ENCODE measurements around the gene SASH3.

Gene SASH3

GRCh38 chrX:129800186-129800585 is 20.4 kb downstream of the SASH3 start:
- Mint-ChIP-seq H3K27ac (no peak overlapping the region), H3K36me3 (ENCODE audit: low read depth) (peaks cover 13% of the 10 kb centered on the region), H3K4me1 (peaks cover 34% of the 10 kb centered on the region), H3K27me3 (no peaks in the 10 kb centered on the region), H3K9me3 (no peaks in the 10 kb centered on the region), H3K4me3 (no peak overlapping the region)
- DNase-seq (no peak), ATAC-seq (no peak)

GRCh38 chrX:129802863-129803262 is 23.1 kb downstream of the SASH3 start:
- H3K36me3 Mint-ChIP-seq (ENCODE audit: low read depth) = peaks cover 15% of the 10 kb centered on the region
- DNase-seq (no peak), ATAC-seq (no peak)
- H3K9me3 Mint-ChIP-seq = no peaks in the 10 kb centered on the region
- H3K27me3 Mint-ChIP-seq = no peaks in the 10 kb centered on the region
- H3K4me3 Mint-ChIP-seq = no peak overlapping the region
- no peak overlapping the region for H3K27ac Mint-ChIP-seq
- peaks cover 29% of the 10 kb centered on the region for H3K4me1 Mint-ChIP-seq

- peaks cover 15% of the 10 kb centered on the region for H3K36me3 Mint-ChIP-seq (ENCODE audit: low read depth)
- no peaks in the 10 kb centered on the region for H3K27me3 Mint-ChIP-seq
- DNase-seq (no peak), ATAC-seq (no peak)
- peaks cover 26% of the 10 kb centered on the region for H3K4me1 Mint-ChIP-seq
- H3K4me3 Mint-ChIP-seq = no peak overlapping the region
- no peak overlapping the region for H3K27ac Mint-ChIP-seq
- H3K9me3 Mint-ChIP-seq = no peaks in the 10 kb centered on the region
These were observed 25.1 kb downstream of the SASH3 start for GRCh38 chrX:129804806-129805205.

- Mint-ChIP-seq H3K4me1 (peaks cover 23% of the 10 kb centered on the region), H3K36me3 (ENCODE audit: low read depth) (peaks cover 28% of the 10 kb centered on the region), H3K4me3 (no peak overlapping the region), H3K9me3 (no peaks in the 10 kb centered on the region), H3K27me3 (no peaks in the 10 kb centered on the region), H3K27ac (peak overlapping the region; percentile 59)
- DNase-seq = no peak
- no peak for ATAC-seq
These were observed 28.5 kb downstream of the SASH3 start for GRCh38 chrX:129808158-129808828.

- no peaks in the 10 kb centered on the region for H3K27me3 Mint-ChIP-seq
- peak overlapping the region; percentile 36 for H3K4me3 Mint-ChIP-seq
- DNase-seq (no peak), ATAC-seq (peak; percentile 93)
- H3K9me3 Mint-ChIP-seq = no peaks in the 10 kb centered on the region
- H3K36me3 Mint-ChIP-seq (ENCODE audit: low read depth) = peaks cover 30% of the 10 kb centered on the region
- H3K27ac Mint-ChIP-seq = peak overlapping the region; percentile 59
- H3K4me1 Mint-ChIP-seq = peaks cover 20% of the 10 kb centered on the region
These were observed 29.4 kb downstream of the SASH3 start for GRCh38 chrX:129808829-129809796.

- no peaks in the 10 kb centered on the region for H3K27me3 Mint-ChIP-seq
- no peak overlapping the region for H3K4me3 Mint-ChIP-seq
- H3K9me3 Mint-ChIP-seq = no peaks in the 10 kb centered on the region
- ATAC-seq (no peak), DNase-seq (no peak)
- H3K4me1 Mint-ChIP-seq = peaks cover 11% of the 10 kb centered on the region
- no peak overlapping the region for H3K27ac Mint-ChIP-seq
- peaks cover 26% of the 10 kb centered on the region for H3K36me3 Mint-ChIP-seq (ENCODE audit: low read depth)
These were observed 34.1 kb downstream of the SASH3 start for GRCh38 chrX:129813662-129814368.

- no peak overlapping the region for H3K27ac Mint-ChIP-seq
- peaks cover 1% of the 10 kb centered on the region for H3K4me1 Mint-ChIP-seq
- H3K36me3 Mint-ChIP-seq (ENCODE audit: low read depth) = peaks cover 5% of the 10 kb centered on the region
- no peaks in the 10 kb centered on the region for H3K27me3 Mint-ChIP-seq
- no peak for ATAC-seq
- DNase-seq = no peak
- H3K4me3 Mint-ChIP-seq = no peak overlapping the region
- no peaks in the 10 kb centered on the region for H3K9me3 Mint-ChIP-seq
These were observed 38.4 kb downstream of the SASH3 start for GRCh38 chrX:129818123-129818522.

GRCh38 chrX:129823115-129823514 is 43.4 kb downstream of the SASH3 start:
- peaks cover 12% of the 10 kb centered on the region for H3K4me1 Mint-ChIP-seq
- H3K27ac Mint-ChIP-seq = peak overlapping the region; percentile 65

GRCh38 chrX:129823522-129823921 is 43.8 kb downstream of the SASH3 start:
- H3K9me3 Mint-ChIP-seq = no peaks in the 10 kb centered on the region
- peaks cover 5% of the 10 kb centered on the region for H3K36me3 Mint-ChIP-seq (ENCODE audit: low read depth)
- H3K27me3 Mint-ChIP-seq = no peaks in the 10 kb centered on the region
- peak overlapping the region; percentile 65 for H3K27ac Mint-ChIP-seq
- DNase-seq (no peak), ATAC-seq (no peak)
- peak overlapping the region; percentile 15 for H3K4me3 Mint-ChIP-seq
- peaks cover 12% of the 10 kb centered on the region for H3K4me1 Mint-ChIP-seq

More at GRCh38 chrX:129823115-129823514, 43.4 kb downstream of the SASH3 start:
- Mint-ChIP-seq H3K9me3 (no peaks in the 10 kb centered on the region), H3K4me3 (no peak overlapping the region), H3K36me3 (ENCODE audit: low read depth) (peaks cover 4% of the 10 kb centered on the region), H3K27me3 (no peaks in the 10 kb centered on the region)
- ATAC-seq = peak; percentile 69
- DNase-seq = peak; percentile 41

GRCh38 chrX:129824620-129825019 is 44.9 kb downstream of the SASH3 start:
- DNase-seq (no peak), ATAC-seq (no peak)
- Mint-ChIP-seq H3K4me3 (no peak overlapping the region), H3K4me1 (peaks cover 12% of the 10 kb centered on the region), H3K9me3 (no peaks in the 10 kb centered on the region), H3K36me3 (ENCODE audit: low read depth) (peaks cover 8% of the 10 kb centered on the region), H3K27me3 (no peaks in the 10 kb centered on the region), H3K27ac (no peak overlapping the region)

GRCh38 chrX:129825746-129826505 is 46.2 kb downstream of the SASH3 start:
- no peak for ATAC-seq
- Mint-ChIP-seq H3K27ac (no peak overlapping the region), H3K36me3 (ENCODE audit: low read depth) (peaks cover 8% of the 10 kb centered on the region)

GRCh38 chrX:129830494-129830893 is 50.7 kb downstream of the SASH3 start:
- Mint-ChIP-seq H3K9me3 (no peaks in the 10 kb centered on the region), H3K4me1 (peaks cover 5% of the 10 kb centered on the region), H3K36me3 (ENCODE audit: low read depth) (peaks cover 4% of the 10 kb centered on the region), H3K27me3 (no peaks in the 10 kb centered on the region), H3K4me3 (no peak overlapping the region), H3K27ac (no peak overlapping the region)
- DNase-seq (no peak), ATAC-seq (no peak)

More at GRCh38 chrX:129825746-129826505, 46.2 kb downstream of the SASH3 start:
- no peaks in the 10 kb centered on the region for H3K9me3 Mint-ChIP-seq
- H3K4me1 Mint-ChIP-seq = peaks cover 12% of the 10 kb centered on the region
- H3K4me3 Mint-ChIP-seq = no peak overlapping the region
- no peaks in the 10 kb centered on the region for H3K27me3 Mint-ChIP-seq
- DNase-seq = peak; percentile 2

GRCh38 chrX:129831091-129831885 is 51.5 kb downstream of the SASH3 start:
- peaks cover 1% of the 10 kb centered on the region for H3K4me1 Mint-ChIP-seq
- no peaks in the 10 kb centered on the region for H3K9me3 Mint-ChIP-seq
- H3K36me3 Mint-ChIP-seq (ENCODE audit: low read depth) = peaks cover 4% of the 10 kb centered on the region
- ATAC-seq = no peak
- H3K27me3 Mint-ChIP-seq = no peaks in the 10 kb centered on the region
- H3K4me3 Mint-ChIP-seq = no peak overlapping the region
- no peak for DNase-seq
- no peak overlapping the region for H3K27ac Mint-ChIP-seq
